Activated CD8-positive, alpha-beta memory T cell treated with anti-CD3 and anti-CD28 coated beads, Interleukin-2, amount 50 U/mL, for 48 hours (primary cell): ENCODE measurements around the gene HABP2.

ENCODE experiments used
- DNase-seq: peaks from one replicate; pipeline ENCODE4 v3.0.0-alpha.2; 2020

Gene HABP2

GRCh38 chr10:113527211-113527906, 25.5 kb upstream of the HABP2 start:
- DNase-seq, result no peak

DNA sequence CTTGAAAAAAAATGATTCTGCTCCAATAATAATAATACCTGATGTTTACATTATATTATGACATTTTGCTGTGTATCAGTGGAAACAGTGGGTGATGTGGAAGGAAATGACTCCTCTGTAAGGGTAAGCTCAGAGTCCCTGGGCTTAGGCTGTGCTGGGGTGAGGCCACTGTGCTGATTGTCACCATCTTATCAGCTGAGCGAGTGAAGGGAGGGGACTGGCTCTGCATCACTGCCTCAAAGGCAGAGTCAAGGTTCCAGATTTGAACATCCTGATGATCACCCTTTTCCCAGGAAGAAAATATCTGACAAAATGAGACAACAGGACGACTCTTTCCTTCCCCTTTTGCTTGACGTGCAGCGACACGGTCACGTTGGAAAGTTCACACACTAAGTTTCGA, 24.0 kb upstream of the HABP2 start:
- no peak for DNase-seq

GRCh38 chr10:113529575-113529974, 23.3 kb upstream of the HABP2 start:
- no peak for DNase-seq

DNA sequence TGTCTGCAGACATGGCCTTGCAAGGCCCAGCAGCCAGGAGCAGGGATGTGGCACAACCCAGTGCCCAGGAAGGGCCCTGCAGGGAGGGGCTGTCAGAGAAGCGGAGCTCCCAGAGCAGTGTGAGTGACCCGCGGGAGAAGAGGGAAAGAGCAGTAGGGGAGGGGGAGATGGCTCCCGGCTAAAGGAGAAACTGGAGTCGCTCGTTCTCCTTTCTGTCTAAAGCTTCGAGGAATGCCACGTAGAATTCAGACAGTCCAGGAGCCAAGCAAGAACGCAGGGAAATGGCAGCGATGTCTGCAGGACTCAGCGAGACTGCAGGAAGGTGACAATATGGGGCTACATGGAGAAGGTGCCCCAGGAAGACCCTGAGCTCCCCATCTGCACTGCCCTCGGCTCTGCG, 22.4 kb upstream of the HABP2 start:
- no peak for DNase-seq

GRCh38 chr10:113532724-113533123, 20.1 kb upstream of the HABP2 start:
- no peak for DNase-seq

- no peak for DNase-seq
Measured at GRCh38 chr10:113533801-113534200, 19.1 kb upstream of the HABP2 start.

- no peak for DNase-seq
Measured at GRCh38 chr10:113534423-113534822, 18.4 kb upstream of the HABP2 start.

GRCh38 chr10:113537672-113538071, 15.2 kb upstream of the HABP2 start:
- DNase-seq, result no peak

- no peak for DNase-seq
Measured at GRCh38 chr10:113538151-113538550, 14.7 kb upstream of the HABP2 start.

DNA sequence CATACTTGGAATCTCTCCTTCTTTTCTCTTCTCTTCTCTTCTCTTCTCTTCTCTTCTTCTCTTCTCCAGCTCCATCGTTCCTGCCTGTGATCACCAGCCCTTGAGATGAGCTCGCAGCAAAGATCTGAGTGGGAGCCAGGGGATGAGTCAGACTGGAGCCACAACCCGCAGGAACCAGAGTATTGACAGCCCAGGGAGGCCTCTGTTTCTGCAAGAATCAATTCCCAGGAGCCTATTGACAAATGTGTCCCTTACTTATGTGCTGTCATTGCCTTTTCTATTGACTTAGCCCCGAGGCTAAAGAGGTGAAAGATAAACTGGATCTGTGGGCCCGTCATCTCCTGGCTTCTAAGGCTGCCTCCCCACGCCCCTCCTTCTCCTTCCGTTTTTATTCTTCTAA, 13.1 kb upstream of the HABP2 start:
- DNase-seq, result no peak

DNA sequence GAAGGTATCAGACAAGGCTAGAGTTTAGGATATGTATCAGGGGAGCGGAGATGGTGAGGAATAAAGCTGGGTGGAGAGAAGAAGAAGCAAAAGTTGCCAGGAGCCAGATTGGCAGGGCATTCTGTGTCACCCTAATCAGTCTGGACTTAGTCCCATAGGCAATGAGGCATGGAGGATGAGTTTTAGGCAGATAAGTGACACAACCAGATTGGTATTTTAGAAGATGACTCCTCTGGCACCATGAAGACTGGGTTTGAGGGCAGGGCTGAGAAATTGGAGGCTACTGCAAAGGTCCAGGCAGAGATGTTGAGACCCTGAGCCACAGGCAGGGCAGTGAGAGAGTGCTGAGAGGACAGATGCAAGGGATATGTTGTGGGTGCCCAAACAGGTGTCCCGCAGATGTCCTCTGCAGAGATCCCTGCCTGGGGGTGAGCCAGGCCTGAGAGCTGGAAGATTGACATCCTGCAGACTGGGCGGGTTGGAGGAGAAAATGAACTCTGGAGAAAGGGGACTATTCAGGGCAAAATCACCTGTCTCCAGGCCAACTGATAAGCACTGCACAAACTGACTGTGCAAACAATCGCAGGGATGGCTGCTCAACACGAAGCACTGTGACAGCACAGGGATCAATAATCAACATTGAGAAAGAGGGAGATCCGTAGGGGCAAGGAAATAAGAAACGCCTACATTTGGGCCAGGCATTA, 11.9 kb upstream of the HABP2 start:
- no peak for DNase-seq

- no peak for DNase-seq
Measured at GRCh38 chr10:113541549-113541927, 11.3 kb upstream of the HABP2 start.

- no peak for DNase-seq
Measured at GRCh38 chr10:113543107-113543955, 9.5 kb upstream of the HABP2 start.

DNA sequence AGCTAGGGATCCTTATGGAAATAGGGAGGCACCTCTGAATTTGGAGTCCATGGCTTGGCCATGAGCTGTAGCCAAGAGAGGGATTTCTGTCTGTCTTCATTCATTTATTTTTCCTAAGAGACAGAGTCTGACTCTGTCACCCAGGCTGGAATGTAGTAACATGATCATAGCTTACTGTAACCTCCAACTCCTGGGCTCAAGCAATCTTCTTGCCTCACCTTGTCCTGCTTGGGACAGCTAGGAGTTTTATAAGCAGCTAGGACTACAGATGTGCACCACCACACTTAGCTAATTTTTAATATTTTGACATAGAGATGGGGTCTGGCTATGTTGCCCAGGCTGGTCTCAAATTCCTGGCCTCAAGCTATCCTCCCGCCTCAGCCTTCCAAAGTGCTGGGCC, 8.5 kb upstream of the HABP2 start:
- DNase-seq, result no peak

DNA sequence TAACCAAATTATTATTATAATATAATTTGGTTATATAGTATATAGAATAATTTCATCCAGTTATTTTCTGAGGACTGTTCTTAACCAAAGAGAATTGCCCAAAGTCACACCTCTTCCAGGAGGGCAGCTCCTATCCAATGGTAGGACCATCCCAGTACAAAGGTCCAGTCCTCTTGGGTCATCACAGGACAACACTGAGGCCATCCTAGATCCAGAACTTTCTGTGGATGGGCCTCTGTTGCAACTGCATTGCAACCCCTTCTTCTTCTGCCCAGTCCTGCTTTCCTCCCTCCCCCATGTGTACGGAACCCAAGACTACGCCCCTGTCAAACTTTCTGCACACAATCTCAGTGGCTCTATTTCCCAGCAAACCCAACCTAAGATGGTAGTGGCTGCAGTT, 5.4 kb upstream of the HABP2 start:
- DNase-seq, result no peak

DNA sequence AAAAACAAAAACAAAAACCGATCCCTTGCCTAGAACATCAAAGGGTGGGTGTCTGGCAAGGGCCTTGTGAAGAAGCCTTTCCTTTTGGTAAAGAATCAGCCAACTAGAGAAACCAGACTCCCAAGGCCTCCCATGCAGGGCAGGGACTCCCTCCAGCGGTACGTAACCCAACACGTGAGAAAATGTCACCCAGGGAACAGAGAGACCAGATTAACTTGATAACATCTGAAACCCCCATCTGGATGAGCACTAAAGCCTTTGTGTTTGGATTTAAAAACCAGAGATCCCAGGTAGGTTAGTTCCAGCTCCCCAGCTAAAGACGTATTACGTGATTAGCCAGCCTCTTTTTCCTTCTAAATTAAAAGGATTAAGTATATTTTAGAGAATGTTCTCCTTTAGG, 3.0 kb upstream of the HABP2 start:
- no peak for DNase-seq

DNA sequence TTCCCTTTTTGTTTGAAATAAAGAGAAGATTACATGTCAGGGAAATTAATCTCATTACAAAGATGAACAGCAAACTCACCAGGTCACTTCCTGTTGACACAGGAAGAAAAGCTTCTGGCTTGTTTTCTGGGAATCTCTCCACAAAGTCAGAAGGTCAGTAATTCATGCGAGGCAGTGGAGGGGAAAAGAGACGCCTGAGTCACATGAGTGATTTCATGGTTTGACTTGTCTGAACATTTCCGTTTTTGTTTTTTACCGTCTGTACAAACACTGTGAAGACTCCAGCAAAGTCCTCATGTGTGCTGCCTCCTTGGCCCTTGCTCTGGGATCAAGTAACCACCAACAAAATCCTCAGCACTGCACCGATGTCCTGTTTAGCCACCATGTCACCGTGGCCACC, 2.5 kb upstream of the HABP2 start:
- no peak for DNase-seq

- DNase-seq, result no peak
Measured at GRCh38 chr10:113552014-113552413, 839 bp upstream of the HABP2 start.

DNA sequence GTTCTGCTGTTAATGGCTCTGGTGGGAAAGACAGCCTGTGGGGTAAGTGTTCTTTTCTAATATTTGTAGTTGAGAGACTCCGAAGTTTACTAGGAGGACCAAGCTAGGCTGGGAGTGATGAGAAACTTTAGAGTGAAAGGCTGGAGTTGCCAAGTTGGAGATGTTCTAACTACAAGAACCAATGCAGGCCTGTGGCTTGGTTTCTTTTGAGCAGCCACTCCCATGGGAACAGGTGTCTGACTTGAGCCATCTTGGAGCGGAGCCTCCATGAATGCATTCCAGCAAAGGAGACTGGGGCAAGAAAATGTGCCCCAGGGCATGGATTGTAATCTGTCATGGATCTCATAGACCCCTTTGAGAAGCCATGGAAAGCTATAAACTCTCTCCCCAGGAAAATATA, 296 bp downstream of the HABP2 start:
- DNase-seq, result no peak

DNA sequence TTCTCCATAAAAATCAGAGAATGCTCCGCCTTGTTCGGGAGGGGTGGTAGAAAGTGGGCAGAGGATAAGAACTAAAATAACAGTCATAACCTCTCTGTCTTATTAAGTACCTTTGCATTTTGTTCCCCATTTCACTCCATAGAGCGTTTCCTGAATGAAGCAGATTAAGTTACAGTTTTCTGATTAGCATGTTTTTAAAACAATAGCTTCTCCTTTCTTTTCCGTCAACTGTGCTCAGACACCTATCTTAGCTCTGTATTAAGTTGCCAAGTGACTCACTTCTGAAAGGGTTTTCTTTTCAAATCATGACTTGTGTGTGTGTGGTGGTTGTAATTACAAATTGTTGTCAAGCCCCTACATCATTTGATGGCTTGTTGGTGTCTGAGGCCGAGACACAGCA, 1.4 kb downstream of the HABP2 start:
- no peak for DNase-seq

- no peak for DNase-seq
Measured at GRCh38 chr10:113555245-113555644, 2.4 kb downstream of the HABP2 start.

DNA sequence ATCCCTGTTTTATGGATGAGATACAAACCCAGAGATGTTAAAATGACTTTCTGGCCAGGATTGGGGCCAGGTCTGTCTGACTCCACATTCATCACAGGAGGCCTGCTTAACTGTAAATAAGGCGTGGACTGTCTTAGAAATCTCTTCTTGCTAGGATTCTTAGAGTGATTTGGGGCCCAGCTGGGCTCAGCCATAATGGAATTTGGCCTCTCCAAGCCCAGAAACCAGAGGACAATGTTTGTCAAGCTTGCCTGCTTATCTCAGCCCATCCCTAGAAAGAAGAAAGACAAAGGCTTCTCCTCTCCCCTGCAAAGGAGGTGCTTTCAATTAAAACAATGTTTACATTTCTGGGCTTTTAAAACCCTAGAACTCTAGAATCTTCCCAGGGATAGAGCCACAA, 2.9 kb downstream of the HABP2 start:
- DNase-seq, result no peak

DNA sequence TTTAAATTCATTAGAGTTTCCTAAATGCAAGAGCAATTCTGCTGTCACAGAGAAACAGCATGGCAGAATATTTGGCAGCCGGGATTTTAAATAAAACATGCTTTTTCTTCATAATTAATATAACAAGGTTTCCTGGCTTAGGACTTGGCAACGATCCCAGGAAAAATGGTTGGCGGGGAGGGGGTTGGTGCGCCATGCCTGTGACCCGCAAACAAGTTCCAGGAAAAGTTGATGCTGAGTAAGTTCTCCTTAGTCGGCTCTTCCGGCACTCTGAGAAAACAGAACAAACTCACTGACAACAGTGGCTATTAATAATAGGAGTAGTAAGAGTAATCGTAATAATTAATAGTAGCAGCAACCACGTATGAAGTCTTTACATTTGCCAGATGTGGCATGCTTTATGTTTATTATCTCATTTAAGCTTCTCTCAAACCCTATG, 4.6 kb downstream of the HABP2 start:
- no peak for DNase-seq

DNA sequence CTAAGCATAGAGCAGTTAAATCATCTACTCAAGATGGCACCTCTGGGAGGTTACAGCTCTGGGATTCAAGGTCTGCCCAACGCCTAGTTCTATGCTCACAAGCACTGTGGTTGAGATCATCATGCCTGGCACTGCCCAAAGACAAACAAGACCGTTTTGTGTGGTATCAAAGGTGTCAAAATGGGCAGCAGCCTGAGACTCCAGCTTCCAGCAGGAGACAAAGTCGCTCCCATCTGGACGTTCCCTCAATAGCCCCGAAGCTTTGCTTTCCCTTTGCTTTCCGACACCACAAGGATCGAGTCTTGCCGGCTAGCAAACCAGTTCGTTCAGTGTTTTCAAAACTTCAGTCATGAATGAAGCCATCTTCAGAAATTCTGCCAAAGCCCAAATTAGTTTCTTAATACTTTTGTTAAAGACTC, 5.1 kb downstream of the HABP2 start:
- DNase-seq, result no peak
